Erythroblast (primary cell): ENCODE results near the gene FAAP100.

Source experiments
- GATA1 ChIP-seq: IDR thresholded peaks from 2 replicates; pipeline ENCODE4 v1.6.1; 2011; ENCODE audit warnings: low read depth, mild to moderate bottlenecking, control low read depth, low read length, moderate library complexity
- POLR2A ChIP-seq: IDR thresholded peaks from 2 replicates; pipeline ENCODE4 v1.6.1; 2011; ENCODE audit warnings: mild to moderate bottlenecking, low read length

GRCh38 chr17:81558941-81559806 lies 7.0 kb upstream of the FAAP100 start:
- no peak for TF ChIP-seq POLR2A
- TF ChIP-seq GATA1 = no peak
